Stomach smooth muscle (tissue), 2 donors: ENCODE results near the gene SULT1B1.

Experiments
- H3K27ac ChIP-seq: one replicate; pipeline ENCODE4 v1.7.0; 2013; ENCODE audit warnings: mild to moderate bottlenecking, low read length, inconsistent platforms
- H3K27me3 ChIP-seq, 2 donors: one replicate each; pipeline ENCODE4 v1.7.0; 2013; ENCODE audit warnings: low read length in 2 of 2; ENCODE audit not compliant: insufficient read depth in 2 of 2, control insufficient read depth in 1 of 2
- H3K36me3 ChIP-seq, 2 donors: one replicate each; pipeline ENCODE4 v1.7.0; 2013; ENCODE audit warnings: low read length in 2 of 2; ENCODE audit not compliant: control insufficient read depth in 2 of 2, insufficient read depth in 2 of 2
- H3K4me1 ChIP-seq: one replicate; pipeline ENCODE4 v1.7.0; 2013; ENCODE audit warnings: low read length; ENCODE audit not compliant: control insufficient read depth, insufficient read depth
- H3K4me3 ChIP-seq, 2 donors: one replicate each; pipeline ENCODE4 v1.7.0; 2013; ENCODE audit warnings: low read length in 2 of 2
- H3K9ac ChIP-seq, 2 donors: one replicate each; pipeline ENCODE4 v1.7.0; 2013; ENCODE audit warnings: low read length in 2 of 2, mild to moderate bottlenecking in 1 of 2
- H3K9me3 ChIP-seq, 2 donors: one replicate each; pipeline ENCODE4 v1.7.0; 2013; ENCODE audit warnings: low read length in 2 of 2; ENCODE audit not compliant: control insufficient read depth in 2 of 2
- donor health status: healthy.
- donor health status: Pancreatic carcinoma.

Gene SULT1B1

GRCh38 chr4:69750346-69750745 lies 10.1 kb downstream of the SULT1B1 start:
- Histone ChIP-seq H3K27ac (no peak overlapping the region), H3K27me3 (no peaks in the 10 kb centered on the region), H3K36me3 (no peaks in the 10 kb centered on the region), H3K9me3 (no peaks in the 10 kb centered on the region), H3K9ac (no peak overlapping the region), H3K4me1 (no peaks in the 10 kb centered on the region), H3K4me3 (no peak overlapping the region)

- Histone ChIP-seq H3K27me3 (no peaks in the 10 kb centered on the region), H3K36me3 (no peaks in the 10 kb centered on the region), H3K9ac (no peak overlapping the region), H3K4me1 (no peaks in the 10 kb centered on the region), H3K9me3 (no peaks in the 10 kb centered on the region), H3K4me3 (no peak overlapping the region), H3K27ac (no peak overlapping the region)
Observed at GRCh38 chr4:69749771-69750170, 10.6 kb downstream of the SULT1B1 start.

- Histone ChIP-seq H3K9ac (no peak overlapping the region), H3K27ac (no peak overlapping the region), H3K27me3 (no peaks in the 10 kb centered on the region), H3K36me3 (no peaks in the 10 kb centered on the region), H3K4me3 (no peak overlapping the region), H3K4me1 (no peaks in the 10 kb centered on the region), H3K9me3 (no peaks in the 10 kb centered on the region)
Observed at GRCh38 chr4:69748173-69748572, 12.2 kb downstream of the SULT1B1 start.

GRCh38 chr4:69744157-69744478 lies 16.3 kb downstream of the SULT1B1 start:
- no peak overlapping the region for H3K4me3 ChIP-seq
- H3K9me3 ChIP-seq, result no peaks in the 10 kb centered on the region
- no peak overlapping the region for H3K27ac ChIP-seq
- no peaks in the 10 kb centered on the region for H3K36me3 ChIP-seq
- H3K4me1 ChIP-seq, result no peaks in the 10 kb centered on the region
- H3K27me3 ChIP-seq, result no peaks in the 10 kb centered on the region
- H3K9ac ChIP-seq, result no peak overlapping the region

- H3K9ac ChIP-seq, result no peak overlapping the region
- H3K9me3 ChIP-seq, result no peaks in the 10 kb centered on the region
- no peaks in the 10 kb centered on the region for H3K4me1 ChIP-seq
- H3K4me3 ChIP-seq, result no peak overlapping the region
- no peak overlapping the region for H3K27ac ChIP-seq
- H3K27me3 ChIP-seq, result no peaks in the 10 kb centered on the region
- H3K36me3 ChIP-seq, result no peaks in the 10 kb centered on the region
Observed at GRCh38 chr4:69743476-69744156, 16.8 kb downstream of the SULT1B1 start.

- Histone ChIP-seq H3K4me1 (no peaks in the 10 kb centered on the region), H3K9ac (no peak overlapping the region), H3K36me3 (no peaks in the 10 kb centered on the region), H3K27ac (no peak overlapping the region), H3K27me3 (no peaks in the 10 kb centered on the region), H3K4me3 (no peak overlapping the region), H3K9me3 (no peaks in the 10 kb centered on the region)
Observed at GRCh38 chr4:69742596-69742995, 17.8 kb downstream of the SULT1B1 start.

GRCh38 chr4:69738872-69739271 lies 21.5 kb downstream of the SULT1B1 start:
- H3K4me1 ChIP-seq, result no peaks in the 10 kb centered on the region
- H3K27me3 ChIP-seq, result no peaks in the 10 kb centered on the region
- H3K36me3 ChIP-seq, result no peaks in the 10 kb centered on the region
- H3K4me3 ChIP-seq, result no peak overlapping the region
- H3K27ac ChIP-seq, result no peak overlapping the region
- no peak overlapping the region for H3K9ac ChIP-seq
- H3K9me3 ChIP-seq, result no peaks in the 10 kb centered on the region

- Histone ChIP-seq H3K9me3 (no peaks in the 10 kb centered on the region), H3K27ac (no peak overlapping the region), H3K4me1 (no peaks in the 10 kb centered on the region), H3K4me3 (no peak overlapping the region), H3K9ac (no peak overlapping the region), H3K36me3 (no peaks in the 10 kb centered on the region), H3K27me3 (no peaks in the 10 kb centered on the region)
Observed at GRCh38 chr4:69735119-69735518, 25.3 kb downstream of the SULT1B1 start.

- H3K4me3 ChIP-seq, result no peak overlapping the region
- no peaks in the 10 kb centered on the region for H3K36me3 ChIP-seq
- H3K9me3 ChIP-seq, result no peaks in the 10 kb centered on the region
- H3K27me3 ChIP-seq, result no peaks in the 10 kb centered on the region
- no peak overlapping the region for H3K27ac ChIP-seq
- H3K4me1 ChIP-seq, result no peaks in the 10 kb centered on the region
- no peak overlapping the region for H3K9ac ChIP-seq
Observed at GRCh38 chr4:69731847-69732246, 28.6 kb downstream of the SULT1B1 start.

GRCh38 chr4:69731241-69731640 lies 29.2 kb downstream of the SULT1B1 start:
- Histone ChIP-seq H3K36me3 (no peaks in the 10 kb centered on the region), H3K27me3 (no peaks in the 10 kb centered on the region), H3K27ac (no peak overlapping the region), H3K4me1 (no peaks in the 10 kb centered on the region), H3K9ac (no peak overlapping the region), H3K4me3 (no peak overlapping the region), H3K9me3 (no peaks in the 10 kb centered on the region)

GRCh38 chr4:69730002-69730401 lies 30.4 kb downstream of the SULT1B1 start:
- Histone ChIP-seq H3K9me3 (no peaks in the 10 kb centered on the region), H3K27me3 (no peaks in the 10 kb centered on the region), H3K36me3 (no peaks in the 10 kb centered on the region), H3K27ac (no peak overlapping the region), H3K9ac (no peak overlapping the region), H3K4me3 (no peak overlapping the region), H3K4me1 (no peaks in the 10 kb centered on the region)
